Activated CD4-positive, alpha-beta T cell treated with anti-CD3 and anti-CD28 coated beads, Interleukin-2, Interleukin-4, amounts not matched to agents 100 ng/mL and 50 ng/mL, durations not matched to agents 16 hours and 8 hours (primary cell): Measurements from ENCODE around the gene MAGI3.
"Not testable (repeated sequence)": the region's sequence is repeated elsewhere in the genome, so short reads cannot be mapped to it uniquely, and the experiment has no call there.

Experiments used
- DNase-seq: peaks from one replicate; pipeline ENCODE4 v3.0.0-alpha.2; 2020; ENCODE audit warnings: low spot score

The MAGI3 gene

GRCh38 chr1:113517983-113518382 is 127.7 kb downstream of the MAGI3 start:
- peak; percentile 15 for DNase-seq

DNA sequence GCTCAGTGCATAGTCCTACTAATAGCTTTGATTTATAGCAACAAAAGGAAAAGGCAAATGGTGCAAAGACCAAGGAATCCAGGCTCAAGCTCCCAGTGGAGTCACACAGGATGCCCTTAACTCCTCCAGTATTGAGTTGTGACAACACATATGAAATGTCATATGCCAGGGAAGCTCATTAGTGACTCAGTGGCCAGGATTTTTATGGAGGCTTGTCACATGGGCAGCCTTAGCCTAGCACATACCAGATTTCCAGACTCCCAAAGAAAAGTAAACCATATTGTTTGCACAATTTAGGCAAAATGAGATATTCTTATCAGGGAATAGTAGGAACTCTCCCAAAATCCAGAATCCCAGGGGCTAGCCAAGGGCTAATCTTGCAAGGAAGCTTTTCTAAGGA is 129.2 kb downstream of the MAGI3 start:
- DNase-seq = no peak

GRCh38 chr1:113530021-113530420 is 139.7 kb downstream of the MAGI3 start:
- no peak for DNase-seq

- no peak for DNase-seq
Observed at GRCh38 chr1:113531321-113531720, 141.0 kb downstream of the MAGI3 start.

DNA sequence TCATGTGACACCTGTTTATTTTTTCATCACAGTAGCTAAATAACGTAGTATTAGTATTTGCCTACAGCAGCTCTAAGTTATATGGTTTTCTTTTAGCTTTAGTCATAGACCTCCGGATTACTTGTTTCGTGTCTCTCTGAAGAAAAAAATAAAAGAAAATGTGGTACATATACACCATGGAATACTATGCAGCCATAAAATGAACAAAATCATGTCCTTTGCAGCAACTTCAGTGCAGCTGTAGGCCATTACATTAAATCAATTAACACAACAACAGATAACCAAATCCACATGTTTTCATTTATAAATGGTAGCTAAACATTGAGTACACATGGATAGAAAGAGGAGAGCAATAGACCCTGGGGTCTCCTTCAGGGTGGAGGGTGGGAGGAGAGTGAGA is 142.7 kb downstream of the MAGI3 start:
- DNase-seq = no peak

GRCh38 chr1:113534130-113534817 is 144.0 kb downstream of the MAGI3 start:
- no peak for DNase-seq

DNA sequence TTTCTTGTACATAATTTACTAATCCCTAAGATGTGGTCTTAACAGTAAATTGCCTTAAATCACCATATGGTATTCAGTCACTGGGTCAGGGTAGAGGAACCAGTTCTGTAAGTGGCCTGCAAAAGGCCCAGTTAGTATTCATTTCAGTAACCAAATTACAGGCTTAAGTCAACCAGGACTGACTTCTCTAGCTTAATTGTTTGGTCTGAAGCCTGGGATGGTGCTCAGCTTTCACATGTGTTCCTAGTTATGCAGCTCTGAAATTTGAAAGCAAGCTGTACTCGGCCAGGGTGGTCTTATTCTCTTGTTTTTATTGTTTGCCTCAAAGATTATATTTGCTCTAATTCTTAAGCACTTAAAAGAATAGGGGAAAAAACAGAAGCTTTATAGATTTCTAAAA is 144.6 kb downstream of the MAGI3 start:
- no peak for DNase-seq

DNA sequence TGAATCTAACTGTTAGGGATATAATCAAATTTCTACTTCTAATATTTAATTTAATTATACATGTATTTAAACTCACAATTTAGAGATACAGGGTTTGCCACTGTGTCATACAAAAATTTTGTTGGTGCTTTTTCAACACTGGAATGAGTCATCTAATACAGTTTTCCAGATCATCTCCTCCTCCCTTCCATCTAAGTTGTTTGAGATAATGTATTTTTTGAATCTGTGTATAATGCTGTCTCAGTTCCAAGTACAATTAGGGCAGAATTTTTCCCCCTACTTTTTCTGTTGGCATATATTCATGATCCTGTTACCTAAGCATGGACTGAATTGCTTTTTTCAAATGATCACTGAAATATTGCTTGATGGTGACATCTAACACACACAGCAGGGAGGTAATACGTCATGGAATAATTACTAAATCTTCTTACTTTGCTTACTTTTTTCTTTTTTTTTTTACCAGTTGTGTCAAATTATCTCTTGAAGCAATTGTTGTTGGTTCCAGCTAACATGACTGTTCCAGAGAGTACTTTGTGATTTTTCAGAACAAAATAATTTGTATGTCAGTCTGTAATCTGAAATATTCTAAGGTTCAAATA is 146.0 kb downstream of the MAGI3 start:
- DNase-seq = no peak

- DNase-seq = no peak
Observed at GRCh38 chr1:113538225-113538624, 147.9 kb downstream of the MAGI3 start.

DNA sequence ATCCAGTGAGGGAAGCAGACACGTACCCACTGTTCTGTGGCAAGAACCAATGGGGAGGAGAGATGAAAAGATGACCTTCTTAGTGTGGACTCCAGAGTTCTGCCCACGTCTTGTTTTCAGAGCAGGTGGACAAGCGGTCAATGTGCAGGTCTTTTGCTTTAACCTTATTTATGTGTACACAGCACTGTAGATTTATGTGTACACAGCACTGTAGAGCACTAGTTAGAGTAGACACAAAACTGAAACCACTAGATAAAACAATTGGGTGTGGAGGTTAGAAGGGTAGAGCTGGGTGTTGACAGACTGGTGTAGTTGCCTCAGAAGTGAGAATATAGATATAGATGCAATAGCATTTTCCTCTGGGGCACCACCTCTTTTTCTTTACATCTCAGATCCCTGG is 150.0 kb downstream of the MAGI3 start:
- DNase-seq = no peak

DNA sequence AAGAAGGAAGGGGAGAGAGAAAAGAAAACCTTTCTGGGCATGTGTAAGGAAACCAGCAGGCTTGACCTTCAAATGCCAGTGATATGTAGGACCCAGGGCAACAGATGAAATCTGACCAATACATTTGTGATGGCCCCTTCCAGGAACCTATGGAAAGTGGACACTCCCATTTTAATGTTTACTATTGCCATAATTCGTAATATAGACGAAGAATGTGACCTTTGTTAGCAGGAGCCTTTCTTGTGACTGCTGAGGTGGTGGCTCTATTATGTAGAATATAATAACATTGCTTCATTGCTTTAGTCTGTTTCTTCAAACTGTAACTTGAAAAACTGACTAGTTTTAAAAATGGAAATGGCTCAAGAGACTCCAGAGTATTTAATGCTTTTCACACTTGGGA is 150.8 kb downstream of the MAGI3 start:
- DNase-seq = no peak

GRCh38 chr1:113542221-113542701 is 151.9 kb downstream of the MAGI3 start:
- no peak for DNase-seq

DNA sequence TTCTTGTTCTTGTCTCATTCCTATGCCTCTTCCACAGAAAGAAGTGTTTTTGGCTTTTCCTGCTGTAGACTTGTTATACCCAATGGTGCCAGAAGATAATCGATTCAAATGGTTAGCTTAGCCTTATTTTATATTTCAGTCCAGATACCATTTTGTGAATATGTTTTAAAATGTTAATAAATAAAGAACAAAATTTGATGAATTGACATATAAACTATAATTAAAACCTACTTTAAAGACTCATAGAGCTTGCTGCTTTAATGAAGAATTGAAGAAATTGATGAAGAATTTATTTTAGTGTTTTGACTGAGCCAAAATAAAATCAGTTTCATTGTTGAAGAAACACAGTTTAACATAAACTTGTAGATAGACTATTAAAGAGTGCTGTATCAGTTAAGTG is 152.8 kb downstream of the MAGI3 start:
- DNase-seq = no peak

GRCh38 chr1:113545210-113545609 is 154.9 kb downstream of the MAGI3 start:
- no peak for DNase-seq

- no peak for DNase-seq
Observed at GRCh38 chr1:113545626-113546025, 155.3 kb downstream of the MAGI3 start.

DNA sequence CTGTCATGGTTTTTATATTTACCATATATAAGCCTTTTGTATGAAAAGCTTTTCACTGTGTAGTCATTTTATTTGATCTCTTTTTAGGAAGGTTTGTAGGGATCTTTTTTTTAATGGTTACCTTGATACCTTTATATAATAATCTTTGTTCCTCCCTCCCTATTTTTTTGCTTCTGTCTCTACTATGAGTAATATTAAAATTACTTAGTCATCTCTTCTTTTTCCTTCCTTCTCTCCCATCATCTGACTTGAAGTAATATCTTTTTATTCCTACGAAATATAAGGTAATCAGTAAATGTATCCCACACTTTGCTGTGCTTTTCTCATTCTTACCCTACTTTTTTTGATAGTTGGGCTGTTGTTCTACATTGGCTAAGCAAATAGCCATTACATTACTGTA is 161.4 kb downstream of the MAGI3 start:
- DNase-seq = no peak

DNA sequence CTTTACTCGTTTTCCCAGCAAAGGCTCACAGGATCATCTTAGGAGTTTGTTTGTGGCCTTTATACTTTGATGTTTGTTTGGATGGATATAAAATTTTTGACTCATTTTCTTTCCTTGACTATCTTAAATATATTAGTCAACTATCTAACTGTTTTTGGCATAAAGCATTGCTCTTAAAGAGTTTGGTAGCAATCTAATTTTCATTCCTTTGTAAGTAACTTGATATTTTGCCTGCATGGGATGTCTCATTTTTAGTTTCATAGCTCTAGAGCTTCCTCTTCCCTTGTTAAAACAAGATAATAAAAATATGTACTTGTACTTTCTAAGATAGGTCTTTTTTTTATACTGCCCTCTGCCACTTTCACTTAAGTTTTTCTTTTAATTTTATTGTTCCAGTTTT is 161.9 kb downstream of the MAGI3 start:
- no peak for DNase-seq

- DNase-seq = no peak
Observed at GRCh38 chr1:113557187-113557586, 166.9 kb downstream of the MAGI3 start.

DNA sequence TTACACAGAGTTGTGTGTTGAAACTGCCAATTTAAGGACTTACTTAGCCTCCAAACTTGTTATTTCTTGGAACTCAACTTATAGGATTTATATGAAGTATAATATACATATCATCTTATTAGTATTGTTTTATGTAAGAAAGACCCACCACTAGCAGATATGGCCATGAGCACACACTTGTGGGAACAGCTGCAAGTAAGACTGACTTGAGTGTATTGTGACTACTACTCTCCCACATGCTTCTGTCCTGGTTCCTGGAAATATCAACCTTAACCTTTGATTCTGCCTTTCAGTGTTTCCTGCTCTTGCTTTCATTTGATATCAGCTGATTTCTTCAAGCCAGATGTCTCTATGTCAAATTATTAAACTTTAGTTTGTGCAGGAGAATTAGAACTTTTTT is 175.3 kb downstream of the MAGI3 start:
- no peak for DNase-seq

GRCh38 chr1:113567427-113567826 is 177.1 kb downstream of the MAGI3 start:
- no peak for DNase-seq

DNA sequence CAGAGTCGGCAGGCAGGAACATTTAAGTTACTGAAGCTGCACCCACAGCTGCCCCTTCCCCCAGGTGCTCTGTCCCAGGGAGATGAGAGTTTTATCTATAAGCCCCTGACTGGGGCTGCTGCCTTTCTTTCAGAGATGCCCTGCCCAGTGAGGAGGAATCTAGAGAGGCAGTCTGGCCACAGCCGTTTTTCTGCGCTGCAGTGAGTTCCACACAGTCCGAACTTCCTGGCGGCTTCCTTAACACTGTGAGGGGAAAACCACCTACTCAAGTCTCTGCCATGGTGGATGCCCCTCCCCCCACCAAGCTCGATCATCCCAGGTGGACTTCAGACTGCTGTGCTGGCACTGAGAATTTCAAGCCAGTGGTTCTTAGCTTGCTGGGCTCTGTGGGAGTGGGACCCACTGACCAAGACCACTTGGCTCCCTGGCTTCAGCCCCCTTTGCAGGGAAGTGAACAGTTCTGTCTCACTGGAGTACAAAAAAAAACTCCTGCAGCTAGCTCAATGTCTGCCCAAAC is 185.5 kb downstream of the MAGI3 start:
- DNase-seq = not testable (repeated sequence)

DNA sequence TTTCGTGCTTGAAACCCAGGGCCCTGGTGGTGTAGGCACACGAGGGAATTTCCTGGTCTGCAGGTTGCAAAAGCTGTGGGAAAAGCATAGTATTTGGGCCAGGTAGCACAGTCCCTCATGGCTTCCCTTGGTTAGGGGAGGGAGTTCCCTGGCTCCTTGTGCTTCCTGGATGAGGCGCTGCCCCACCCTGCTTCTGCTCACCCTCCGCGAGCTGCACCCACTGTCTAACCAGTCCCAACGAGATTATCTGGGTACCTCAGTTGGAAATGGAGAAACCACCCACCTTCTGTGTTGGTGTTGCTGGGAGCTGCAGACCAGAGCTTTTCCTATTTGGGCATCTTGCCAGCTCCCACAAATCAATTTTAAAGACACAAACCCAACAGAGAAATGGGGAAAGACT is 186.0 kb downstream of the MAGI3 start:
- no peak for DNase-seq

DNA sequence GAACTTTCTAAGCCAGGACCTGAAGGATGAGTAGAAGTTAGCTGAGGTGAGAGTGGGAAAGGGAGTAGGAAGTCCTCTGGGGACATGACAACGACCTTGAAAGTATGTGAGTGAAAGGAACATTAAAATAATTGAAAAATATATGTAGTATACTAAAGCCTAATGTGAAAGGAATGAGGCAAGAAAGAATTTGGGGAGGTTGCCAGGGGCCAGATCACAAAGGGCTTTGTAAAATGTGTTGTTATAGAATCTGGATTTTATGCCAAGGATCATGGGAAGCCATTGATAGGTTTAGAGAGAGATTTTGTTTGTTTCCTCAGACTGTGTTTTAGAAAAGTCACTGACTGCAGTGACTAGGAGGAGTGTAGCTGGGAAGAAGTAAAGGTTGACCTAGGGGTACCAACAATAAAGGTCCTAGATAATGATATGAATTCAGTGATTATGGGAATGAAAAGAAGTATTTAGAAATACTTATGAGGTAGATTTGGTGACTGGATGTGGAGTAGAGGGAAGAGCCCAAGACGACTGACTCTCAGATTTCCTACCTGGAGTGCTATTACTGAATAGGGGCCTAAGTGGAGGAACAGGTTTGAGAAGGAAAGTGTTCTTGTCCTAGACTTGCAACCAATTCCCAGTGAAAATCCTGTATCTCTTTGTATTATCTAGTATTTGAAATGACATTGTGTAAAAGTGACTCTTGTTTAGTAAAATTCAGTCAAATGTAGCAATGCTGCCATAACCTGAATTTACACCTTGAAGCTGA is 189.1 kb downstream of the MAGI3 start:
- DNase-seq = no peak
